ENCODE data around the gene RPS6KA1. TPM values are rescaled to one million over a fixed set of nuclear protein-coding genes. Genes with fewer than 3 reads are reported as not detected.

The RPS6KA1 gene
- total RNA-seq (2016; rRNA removed; fragmentation: Illumina TruSeq; extraction: Trizol) (24.0 and 24.2 TPM in 2 replicates), polyA plus RNA-seq (2011; rRNA removed) (19.6 and 22.1 TPM in 2 replicates), polyA minus RNA-seq (2011; rRNA and poly(A)+ RNA removed; ENCODE audit: low replicate concordance) (43.2 and 122 TPM in 2 replicates), Bru-seq, nascent RNA (percentile 50 among the genes with signal in this experiment), BruChase-seq, experiment 1, labeled RNA remaining after a 6-hour chase (percentile 61 among the genes with signal in this experiment), BruChase-seq, experiment 2, labeled RNA remaining after a 2-hour chase (percentile 58 among the genes with signal in this experiment)
- total RNA-seq (2016; cell fraction: cytosol; rRNA removed; fragmentation: Illumina TruSeq; extraction: Trizol; ENCODE audit: low read depth): 6.4 and 8.1 TPM in 2 replicates
- total RNA-seq (2016; cell fraction: insoluble cytoplasmic fraction; rRNA removed; fragmentation: Illumina TruSeq; extraction: Trizol): 23.3 and 24.8 TPM in 2 replicates
- total RNA-seq (2016; cell fraction: membrane; rRNA removed; fragmentation: Illumina TruSeq; extraction: Trizol): 14.4 and 16.8 TPM in 2 replicates
- 17.9 and 19.0 TPM in 2 replicates for total RNA-seq (2016; cell fraction: nucleus; rRNA removed; fragmentation: Illumina TruSeq; extraction: Trizol)
- 15.0 and 20.1 TPM in 2 replicates for polyA plus RNA-seq (2011; cell fraction: cytosol; rRNA removed)
- 28.9 and 37.3 TPM in 2 replicates for polyA plus RNA-seq (2011; cell fraction: nucleus; rRNA removed)
- polyA plus RNA-seq (2012): 14.7 and 15.4 TPM in 2 replicates
- 4.1 and 4.3 TPM in 2 replicates for polyA plus RNA-seq (2016; cell fraction: cytosol; fragmentation: Illumina TruSeq; extraction: Trizol; ENCODE audit: low read depth)
- polyA plus RNA-seq (2016; cell fraction: insoluble cytoplasmic fraction; fragmentation: Illumina TruSeq; extraction: Trizol; ENCODE audit: low read depth): 20.9 and 24.6 TPM in 2 replicates
- 10.2 and 12.6 TPM in 2 replicates for polyA plus RNA-seq (2016; cell fraction: membrane; fragmentation: Illumina TruSeq; extraction: Trizol; ENCODE audit: low read depth)
- 28.1 and 28.2 TPM in 2 replicates for polyA plus RNA-seq (2016; cell fraction: nucleus; fragmentation: Illumina TruSeq; extraction: Trizol; ENCODE audit: insufficient read depth, low read depth)
- 22.6 TPM in 2 replicates for polyA minus RNA-seq (2011; cell fraction: cytosol; rRNA and poly(A)+ RNA removed)
- polyA minus RNA-seq (2011; cell fraction: nucleus; rRNA and poly(A)+ RNA removed): 18.8 and 26.6 TPM in 2 replicates
- long read RNA-seq, experiment 1, partial matches to known transcripts: 10 of 15 reads
- long read RNA-seq, experiment 1, other reads (novel, unspliced or antisense): 3 of 15 reads
- long read RNA-seq, experiment 2, transcript RPS6KA1-204 (22 exons, 3,186 nt): major isoform, 26 of 45 reads
- long read RNA-seq, experiment 2, partial matches to known transcripts: 13 of 45 reads
- long read RNA-seq, experiment 2, other reads (novel, unspliced or antisense): 6 of 45 reads

DNA sequence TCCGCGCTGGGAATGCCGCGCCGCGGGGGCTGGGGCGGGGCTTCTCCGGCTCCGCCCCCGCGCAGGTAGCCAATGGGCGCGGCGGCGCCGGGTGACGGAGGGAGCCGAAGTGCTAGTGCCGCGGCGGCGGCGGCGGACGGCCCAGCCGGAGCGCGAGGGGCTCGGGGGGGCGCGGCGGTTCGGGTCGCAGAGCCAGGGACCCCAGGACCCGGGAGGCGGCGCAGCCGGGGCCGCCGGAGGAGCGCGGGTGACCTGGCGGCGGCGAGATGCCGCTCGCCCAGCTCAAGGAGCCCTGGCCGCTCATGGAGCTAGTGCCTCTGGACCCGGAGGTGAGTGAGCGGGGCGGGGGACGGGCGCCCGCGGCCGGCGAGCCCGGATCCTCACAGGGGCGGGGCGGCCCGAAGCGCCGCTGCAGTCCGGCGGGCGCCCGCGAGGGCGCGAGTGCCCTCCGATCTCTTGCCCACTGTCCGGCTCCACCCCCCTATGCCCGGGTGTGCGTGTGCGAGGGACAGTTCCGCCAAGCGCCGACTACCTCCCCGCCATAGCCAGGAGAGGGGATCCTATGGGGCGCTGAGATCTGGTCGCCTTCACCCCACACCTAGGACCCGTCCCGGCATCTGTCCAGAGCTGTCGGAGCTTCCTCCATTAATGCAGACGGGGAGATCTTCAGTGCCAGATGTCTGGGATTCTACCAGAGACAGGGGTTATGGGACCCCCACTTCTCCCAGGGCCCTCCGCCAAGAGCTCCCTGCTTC, at the start of gene RPS6KA1:
Gene RPS6KA1 (plus strand): TSS at position 107 of the 755 bp plus-strand sequence. CDS start 160 bp downstream, at position 267.
- ChIA-PET CTCF (ENCODE audit: low intra/inter-chr PET ratio, low total read pairs) (interaction anchor here (2.3 kb wide), 1 partner anchor 29 kb away, joined by 13 read pairs; no protein-coding TSS in a partner anchor), POLR2A (interaction anchor here (1.2 to 5.8 kb wide), 4 partner anchors 8 to 98 kb away, joined by 3 to 41 read pairs (median 3); partner anchors contain the start of genes DHDDS and HMGN2)
- H3K79me2 ChIP-seq (ENCODE audit: insufficient read depth, low read length): peaks cover 18% of the 10 kb centered on the region
- H2AFZ ChIP-seq (ENCODE audit: low read length): peak within 1 kb of the TSS; percentile 69
- H3K4me1 ChIP-seq (ENCODE audit: insufficient read depth, low read length): peaks cover 65% of the 10 kb centered on the region
- H3K36me3 ChIP-seq (replicated peaks in 1 of 2; ENCODE audit: control insufficient read depth in 1 of 2, insufficient read depth in 2 of 2, low read length in 2 of 2): no peaks in the 10 kb centered on the region
- H3K4me3 ChIP-seq (replicated peaks in 1 of 3; ENCODE audit: insufficient read depth in 1 of 3, low read depth in 2 of 3, low read length in 3 of 3): peak within 1 kb of the TSS; percentile 70 to 92 (median 89)
- intact Hi-C loops (cut with micrococcal nuclease; ENCODE audit: unreplicated experiment): no loop called here
- ATAC-seq: peak; percentile 62
- H3K9ac ChIP-seq (ENCODE audit: insufficient read depth, low read depth, low read length): peak within 1 kb of the TSS; percentile 78
- H3K4me2 ChIP-seq (ENCODE audit: low read depth, low read length): peak within 1 kb of the TSS; percentile 100
- FAIRE-seq: no peak
- peaks cover 0 to 3% of the 10 kb centered on the region in 2 experiments; a peak in 1 of 5 replicates for H3K27me3 ChIP-seq (ENCODE audit: control insufficient read depth in 1 of 2, insufficient read depth in 2 of 2, low read length in 2 of 2)
- 0% methylated on average over 9 of the region's 86 CpGs for WGBS (ENCODE audit: low lambda C conversion rate)
- H3K27ac ChIP-seq (ENCODE audit: extremely low read length, insufficient read depth, low read length): peak within 1 kb of the TSS; percentile 47
- H4K20me1 ChIP-seq (ENCODE audit: insufficient read depth, low read length): 0 out of 2 replicates have a peak, but pooled peaks cover 3% of the 10 kb centered on the region
- no peaks in the 10 kb centered on the region for H3K9me3 ChIP-seq (ENCODE audit: low read length)
- BruUV-seq (replicated peaks): TSS peak; percentile 58
- in situ Hi-C loops (cut with HindIII; ENCODE audit: extremely low pct_ligation_motif_present, low pct_unique_long_range_greater_than_20kb): no loop called here
- peak; percentile 38 for DNase-seq (ENCODE audit: low spot score)
- TF ChIP-seq, protein P1, sequence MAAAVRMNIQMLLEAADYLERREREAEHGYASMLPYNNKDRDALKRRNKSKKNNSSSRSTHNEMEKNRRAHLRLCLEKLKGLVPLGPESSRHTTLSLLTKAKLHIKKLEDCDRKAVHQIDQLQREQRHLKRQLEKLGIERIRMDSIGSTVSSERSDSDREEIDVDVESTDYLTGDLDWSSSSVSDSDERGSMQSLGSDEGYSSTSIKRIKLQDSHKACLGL (CRISPR knock-in tag; IDR thresholded peaks at IDR 0.05): 0 out of 2 replicates have a peak, but pooled peaks have one; percentile 25
- 0 out of 2 replicates have a peak, but pooled peaks have one; percentile 23 for TF ChIP-seq MAZ (IDR thresholded peaks at IDR 0.05; ENCODE audit: borderline replicate concordance, low read depth, low read length)
- peak; percentile 57; the same call in 1 of the 2 replicates for TF ChIP-seq MAZ (CRISPR knock-in tag; IDR thresholded peaks at IDR 0.05; ENCODE audit: low read depth)
- TF ChIP-seq MTA3 (CRISPR knock-in tag; IDR thresholded peaks at IDR 0.05): no peak
- TF ChIP-seq SATB2 (CRISPR knock-in tag; IDR thresholded peaks at IDR 0.05): no peak
- TF ChIP-seq SP4 (CRISPR knock-in tag; IDR thresholded peaks at IDR 0.05): 0 out of 2 replicates have a peak, but pooled peaks have one; percentile 26
- TF ChIP-seq YY1 (IDR thresholded peaks at IDR 0.05; ENCODE audit: insufficient read depth, insufficient replicate concordance, low read depth, low read length): peak; percentile 50
- 0 out of 2 replicates have a peak, but pooled peaks have one; percentile 1 for TF ChIP-seq ZNF772 (CRISPR knock-in tag; IDR thresholded peaks at IDR 0.05)
- no peak for TF ChIP-seq PHB2 (IDR thresholded peaks at IDR 0.05; ENCODE audit: partially characterized antibody)
- peak; percentile 43 for TF ChIP-seq ASH2L (IDR thresholded peaks at IDR 0.05; ENCODE audit: insufficient read length, low read depth, low read length)
- TF ChIP-seq DMAP1 (CRISPR knock-in tag; IDR thresholded peaks at IDR 0.05): no peak
- TF ChIP-seq, protein P2, sequence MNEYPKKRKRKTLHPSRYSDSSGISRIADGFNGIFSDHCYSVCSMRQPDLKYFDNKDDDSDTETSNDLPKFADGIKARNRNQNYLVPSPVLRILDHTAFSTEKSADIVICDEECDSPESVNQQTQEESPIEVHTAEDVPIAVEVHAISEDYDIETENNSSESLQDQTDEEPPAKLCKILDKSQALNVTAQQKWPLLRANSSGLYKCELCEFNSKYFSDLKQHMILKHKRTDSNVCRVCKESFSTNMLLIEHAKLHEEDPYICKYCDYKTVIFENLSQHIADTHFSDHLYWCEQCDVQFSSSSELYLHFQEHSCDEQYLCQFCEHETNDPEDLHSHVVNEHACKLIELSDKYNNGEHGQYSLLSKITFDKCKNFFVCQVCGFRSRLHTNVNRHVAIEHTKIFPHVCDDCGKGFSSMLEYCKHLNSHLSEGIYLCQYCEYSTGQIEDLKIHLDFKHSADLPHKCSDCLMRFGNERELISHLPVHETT (CRISPR knock-in tag; conservative IDR thresholded peaks at IDR 0.05): no peak
- peak; percentile 53 for TF ChIP-seq RFX5 (IDR thresholded peaks at IDR 0.05; ENCODE audit: low read depth, low read length)
- no peak for TF ChIP-seq ZNF7 (CRISPR knock-in tag; IDR thresholded peaks at IDR 0.05)
- no peak for TF ChIP-seq KLF12 (CRISPR knock-in tag; IDR thresholded peaks at IDR 0.05; ENCODE audit: borderline replicate concordance)
- peak; percentile 76 for TF ChIP-seq HNRNPL (IDR thresholded peaks at IDR 0.05; ENCODE audit: low read depth, low read length)
- TF ChIP-seq ZNF136 (CRISPR knock-in tag; IDR thresholded peaks at IDR 0.05; ENCODE audit: low read depth): no peak
- no peak for TF ChIP-seq MAF1 (CRISPR knock-in tag; IDR thresholded peaks at IDR 0.05; ENCODE audit: borderline replicate concordance)
